Measurements from ENCODE around the gene AGER. TPM values are rescaled to one million over a fixed set of nuclear protein-coding genes. Genes with fewer than 3 reads are reported as not detected.

Gene AGER
- total RNA-seq, 2 donors from 2014 or later: 0.94 to 1.4 TPM

GRCh38 chr6:32203426-32204267 is 19.6 kb upstream of the AGER start:
- Histone ChIP-seq H3K9me3 (no peaks in the 10 kb centered on the region), H3K4me1 (no peaks in the 10 kb centered on the region), H3K4me3 (no peak overlapping the region), H3K27ac (no peak overlapping the region), H3K27me3 (no peaks in the 10 kb centered on the region), H3K36me3 (no peaks in the 10 kb centered on the region)
- TF ChIP-seq CTCF (IDR thresholded peaks at IDR 0.05): no peak
- DNase-seq (ENCODE audit: low spot score): no peak

GRCh38 chr6:32202186-32202585 is 18.1 kb upstream of the AGER start:
- Histone ChIP-seq H3K27ac (no peak overlapping the region), H3K9me3 (no peaks in the 10 kb centered on the region), H3K4me3 (no peak overlapping the region), H3K27me3 (no peaks in the 10 kb centered on the region), H3K4me1 (peaks cover 0 to 3% of the 10 kb centered on the region in 2 donors), H3K36me3 (no peaks in the 10 kb centered on the region)
- no peak for TF ChIP-seq CTCF (IDR thresholded peaks at IDR 0.05)
- no peak for DNase-seq (ENCODE audit: low spot score)

GRCh38 chr6:32200711-32201475 is 16.8 kb upstream of the AGER start:
- Histone ChIP-seq H3K9me3 (no peaks in the 10 kb centered on the region), H3K4me1 (peaks cover 0 to 10% of the 10 kb centered on the region in 2 donors), H3K27ac (no peak overlapping the region), H3K36me3 (no peaks in the 10 kb centered on the region), H3K4me3 (no peak overlapping the region), H3K27me3 (no peaks in the 10 kb centered on the region)
- no peak for DNase-seq (ENCODE audit: low spot score)
- TF ChIP-seq CTCF (IDR thresholded peaks at IDR 0.05): no peak

- no peak overlapping the region for H3K27ac ChIP-seq
- no peaks in the 10 kb centered on the region for H3K36me3 ChIP-seq
- H3K27me3 ChIP-seq: no peaks in the 10 kb centered on the region
- H3K4me3 ChIP-seq: no peak overlapping the region
- DNase-seq (ENCODE audit: low spot score): no peak
- TF ChIP-seq CTCF (IDR thresholded peaks at IDR 0.05): no peak
- peaks cover 4 to 20% of the 10 kb centered on the region in 2 donors for H3K4me1 ChIP-seq
- H3K9me3 ChIP-seq: no peaks in the 10 kb centered on the region
Observed at GRCh38 chr6:32198866-32199265, 14.8 kb upstream of the AGER start.

GRCh38 chr6:32198345-32198696 is 14.3 kb upstream of the AGER start:
- TF ChIP-seq CTCF (IDR thresholded peaks at IDR 0.05): no peak
- Histone ChIP-seq H3K9me3 (no peaks in the 10 kb centered on the region), H3K4me1 (peaks cover 4 to 24% of the 10 kb centered on the region in 2 donors), H3K36me3 (no peaks in the 10 kb centered on the region), H3K27me3 (no peaks in the 10 kb centered on the region), H3K27ac (peak overlapping the region in 1 of 2 donors; percentile 100), H3K4me3 (no peak overlapping the region)
- no peak for DNase-seq (ENCODE audit: low spot score)
